Measurements from ENCODE around the gene CD37.

DNA sequence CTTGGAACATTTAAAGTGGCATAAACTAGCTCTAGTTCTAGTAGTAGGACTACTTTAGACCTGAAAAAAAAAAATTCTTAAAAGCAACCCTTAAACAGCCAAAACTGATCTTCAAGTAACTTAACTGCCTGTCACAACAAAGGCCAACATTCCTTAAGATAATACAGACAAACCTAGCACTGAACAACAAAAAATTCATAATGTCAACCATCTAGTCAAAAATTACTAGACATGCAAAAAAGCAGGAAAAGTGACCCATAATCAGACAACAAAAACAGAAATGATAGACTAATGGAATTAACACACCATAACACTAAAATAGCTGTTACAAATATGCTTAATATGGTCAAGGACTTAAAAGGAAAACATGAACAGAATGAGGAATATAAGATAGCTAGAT lies 16.9 kb upstream of the CD37 start:
- TF ChIP-seq CTCF (IDR thresholded peaks at IDR 0.05) = no peak
- TF ChIP-seq POLR2AphosphoS5 (IDR thresholded peaks at IDR 0.05; ENCODE audit: insufficient read depth in 1 of 2, low read depth in 1 of 2) = no peak
